NCI-H1092 (cell line): ENCODE results near the gene MYCN.

Experiments used
- DNase-seq: peaks from one replicate; lab custom pipeline; 2025; lab: John Stamatoyannopoulos, UW

MYCN gene

DNA sequence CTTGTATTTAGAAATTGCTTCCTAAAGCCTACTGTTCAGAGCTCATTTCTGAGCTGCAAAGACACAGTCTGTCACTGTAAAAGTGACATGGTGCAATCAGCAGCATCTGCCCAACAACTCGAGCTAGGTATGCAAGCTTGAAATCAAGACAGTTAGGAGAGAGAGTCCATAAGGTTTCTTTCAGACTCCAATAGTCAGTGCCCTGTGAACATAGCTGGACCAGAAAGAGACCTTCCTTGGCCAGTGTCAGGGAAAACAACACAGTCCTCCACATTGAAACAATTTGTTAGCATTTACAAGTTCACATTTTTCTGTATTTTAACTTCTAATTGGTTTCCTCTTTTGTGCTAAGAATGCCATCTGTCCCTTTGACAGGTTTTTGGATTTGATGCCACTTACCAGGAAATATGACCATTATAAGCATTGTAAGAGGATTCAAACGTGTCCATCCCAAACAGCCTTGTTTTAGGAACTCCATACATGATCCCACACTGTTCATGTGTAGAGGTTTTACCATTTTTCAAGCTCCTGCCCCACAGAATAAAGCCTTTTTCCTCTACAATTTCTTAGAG, 8.9 kb upstream of the MYCN start:
- no peak for DNase-seq

DNA sequence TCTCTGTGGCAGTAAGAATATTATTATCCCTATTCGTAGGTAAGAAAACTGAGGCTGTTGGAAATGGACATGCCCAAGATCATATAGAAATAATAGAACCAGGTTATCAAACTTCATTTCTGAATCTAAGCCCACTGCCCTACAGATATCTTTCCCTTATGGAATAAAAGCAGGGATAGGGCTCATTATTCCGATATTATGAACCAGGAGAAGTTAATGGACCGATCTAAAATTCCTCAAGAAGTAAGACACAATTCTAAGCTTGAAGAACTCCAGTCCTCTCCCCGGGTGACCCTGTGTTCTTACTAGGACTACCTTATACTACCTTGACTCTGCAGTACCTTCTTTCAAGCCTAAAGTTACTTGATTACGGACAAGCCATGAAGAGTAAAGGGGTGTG, 8.4 kb upstream of the MYCN start:
- DNase-seq, result no peak

DNA sequence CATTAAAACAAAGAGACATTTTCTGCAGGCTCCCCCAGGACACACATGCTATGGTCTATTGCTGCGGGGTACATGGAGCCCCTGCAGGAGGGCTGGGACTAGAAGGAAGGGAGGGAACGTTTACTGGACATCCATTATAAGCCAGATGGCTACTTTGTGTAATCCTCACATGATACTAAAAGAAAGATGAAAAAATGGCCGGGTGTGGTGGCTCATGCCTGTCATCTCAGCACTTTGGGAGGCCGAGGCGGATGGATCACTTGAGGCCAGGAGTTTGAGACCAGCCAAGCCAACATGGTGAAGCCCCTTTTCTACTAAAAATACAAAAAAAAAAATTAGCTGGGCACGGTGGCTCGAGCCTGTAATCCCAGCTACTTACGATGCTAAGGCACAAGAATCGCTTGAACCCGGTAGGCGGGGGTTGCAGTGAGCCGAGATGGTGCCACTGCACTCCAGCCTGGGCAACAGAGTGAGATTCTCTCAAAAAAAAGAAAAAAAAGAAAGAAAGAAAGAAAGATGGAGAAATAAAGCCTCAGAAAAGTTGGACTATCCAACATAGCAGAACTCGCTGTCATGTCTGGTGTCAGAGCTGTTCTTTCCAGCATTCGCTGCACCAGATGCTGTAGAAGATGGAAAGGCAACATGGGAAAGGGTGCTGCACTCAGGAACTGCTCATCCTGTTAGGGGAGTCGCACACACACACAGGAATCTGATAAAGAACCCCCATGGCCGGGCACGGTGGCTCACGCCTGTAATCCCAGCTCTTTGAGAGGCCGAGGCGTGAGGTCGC, 7.8 kb upstream of the MYCN start:
- DNase-seq, result no peak

DNA sequence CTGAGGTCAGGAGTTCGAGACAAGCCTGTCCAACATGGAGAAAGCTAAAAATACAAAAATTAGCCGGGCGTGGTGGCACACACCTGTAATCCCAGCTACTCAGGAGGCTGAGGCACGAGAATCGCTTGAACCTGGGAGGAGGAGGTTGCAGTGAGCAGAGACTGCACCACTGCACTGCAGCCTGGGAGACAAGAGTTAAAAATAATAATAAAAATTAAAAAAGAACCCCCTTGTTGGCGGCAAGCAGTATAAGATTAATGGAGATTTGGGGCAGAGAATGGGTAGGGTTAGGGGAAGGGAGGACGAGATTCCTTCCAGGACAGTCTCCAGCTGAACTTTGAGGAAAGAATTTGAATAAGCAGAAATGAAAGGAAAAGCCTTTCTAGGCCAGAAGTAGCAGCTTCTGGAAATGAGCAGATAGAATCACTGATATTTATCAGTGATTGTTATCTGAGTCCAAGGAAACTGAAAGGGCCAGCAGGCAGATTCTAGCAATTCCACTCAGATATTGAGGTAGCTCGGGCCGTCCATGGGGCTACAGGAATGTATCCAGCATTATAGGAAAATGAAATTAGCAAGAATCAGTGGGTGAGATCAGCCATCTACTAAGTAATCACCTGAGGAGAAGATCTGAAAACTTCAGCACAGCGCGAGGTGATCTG, 7.0 kb upstream of the MYCN start:
- DNase-seq, result no peak

DNA sequence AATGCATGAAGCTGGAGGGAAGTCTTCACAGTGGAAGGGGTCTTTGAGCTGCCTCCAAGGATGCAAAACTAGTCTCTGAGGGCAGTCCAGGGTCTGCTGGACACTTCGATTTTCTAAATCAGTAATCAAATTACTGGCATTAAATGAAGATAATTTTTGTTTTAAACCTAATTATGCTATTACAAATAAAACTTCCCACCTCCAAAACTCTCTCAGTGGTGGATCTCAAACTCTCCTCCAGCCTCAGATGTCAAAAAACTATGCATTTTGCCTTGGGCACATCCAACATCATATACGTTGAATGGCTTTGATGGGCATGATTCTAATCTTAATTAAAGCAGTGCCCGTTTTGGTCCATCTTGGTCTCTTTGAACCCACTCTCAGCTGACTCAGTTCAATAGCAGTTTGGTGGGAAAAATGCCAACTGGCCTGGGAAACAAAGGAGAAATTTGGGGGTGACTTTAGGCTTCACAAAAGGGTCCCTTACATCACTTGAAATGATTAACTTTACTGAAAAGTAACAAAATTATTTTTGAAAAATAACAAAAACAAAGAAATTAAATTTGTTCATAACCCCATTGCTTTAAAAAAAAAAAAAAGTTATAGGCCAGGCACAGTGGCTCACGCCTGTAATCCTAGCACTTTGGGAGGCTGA, 5.9 kb upstream of the MYCN start:
- no peak for DNase-seq

DNA sequence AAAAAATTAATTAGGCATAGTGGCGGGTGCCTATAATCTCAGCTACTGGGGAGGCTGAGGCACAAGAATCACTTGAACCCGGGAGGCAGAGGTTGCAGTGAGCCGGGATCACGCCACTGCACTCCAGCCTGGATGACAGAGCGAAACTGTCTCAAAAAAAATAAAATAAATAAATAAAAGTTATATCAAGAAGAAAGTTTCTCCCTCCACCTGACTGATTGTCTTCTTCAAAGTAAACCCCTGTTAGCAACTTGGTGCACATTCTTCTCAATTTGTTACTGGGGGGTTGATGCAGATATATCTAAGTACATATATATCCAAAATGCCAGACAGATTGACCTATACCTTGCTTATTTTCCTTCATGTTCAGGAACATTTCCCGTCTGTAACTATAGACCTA, 5.2 kb upstream of the MYCN start:
- no peak for DNase-seq

DNA sequence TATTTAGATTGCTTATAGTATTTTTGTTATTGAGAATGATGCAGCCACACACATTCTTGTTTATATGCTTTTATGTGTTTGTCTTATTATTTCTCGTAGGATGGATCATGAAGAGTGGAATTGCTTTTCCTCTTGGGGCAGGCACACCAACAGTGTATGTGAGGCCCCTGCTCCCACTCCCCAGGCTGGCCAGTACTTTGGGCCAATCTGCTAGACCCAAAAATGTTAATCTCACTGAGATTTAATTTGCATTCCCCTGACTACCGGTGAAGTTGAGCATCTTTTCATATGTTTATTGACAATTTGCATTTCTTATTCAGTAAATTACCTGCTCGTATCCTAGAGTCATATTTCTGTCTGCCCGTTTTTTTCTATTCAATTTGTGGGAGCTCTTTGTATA, 4.7 kb upstream of the MYCN start:
- DNase-seq, result no peak

DNA sequence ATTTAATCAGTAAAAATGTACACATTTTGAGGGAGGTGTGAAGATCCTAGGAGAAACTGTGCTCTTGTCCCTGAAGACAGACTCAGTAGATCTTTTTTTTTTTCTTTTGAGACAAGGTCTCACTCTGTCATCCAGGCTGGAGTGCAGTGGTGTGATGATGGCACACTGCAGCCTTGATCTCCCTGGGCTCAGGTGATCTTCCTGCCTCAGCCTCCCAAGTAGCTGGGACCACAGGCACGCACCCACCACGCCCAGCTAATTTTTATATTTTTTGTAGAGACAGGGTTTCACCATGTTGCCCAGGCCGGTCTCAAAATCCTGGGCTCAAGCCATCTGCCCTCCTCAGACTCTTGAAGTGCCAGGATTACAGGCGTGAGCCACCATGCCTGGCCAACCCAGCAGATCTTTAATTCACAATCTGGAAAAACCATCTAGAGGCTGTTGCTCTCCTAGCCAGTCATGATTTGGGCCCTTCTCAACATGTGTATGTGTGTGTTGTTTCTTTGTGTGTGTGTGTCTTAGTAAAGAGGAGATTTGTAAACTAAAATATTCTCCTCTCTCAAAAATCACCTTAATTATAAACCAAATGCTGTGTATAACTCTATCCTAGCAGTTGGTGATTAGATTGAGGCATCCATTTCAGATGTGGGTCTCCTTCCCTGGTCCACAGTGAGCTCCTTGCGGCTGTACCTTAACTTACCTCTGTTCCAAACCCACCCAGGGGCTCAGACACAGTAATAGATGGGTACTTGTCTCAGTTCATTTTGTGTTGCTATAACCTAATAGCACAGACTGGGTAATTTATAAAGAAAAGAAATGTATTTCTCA, 3.9 kb upstream of the MYCN start:
- DNase-seq, result no peak

DNA sequence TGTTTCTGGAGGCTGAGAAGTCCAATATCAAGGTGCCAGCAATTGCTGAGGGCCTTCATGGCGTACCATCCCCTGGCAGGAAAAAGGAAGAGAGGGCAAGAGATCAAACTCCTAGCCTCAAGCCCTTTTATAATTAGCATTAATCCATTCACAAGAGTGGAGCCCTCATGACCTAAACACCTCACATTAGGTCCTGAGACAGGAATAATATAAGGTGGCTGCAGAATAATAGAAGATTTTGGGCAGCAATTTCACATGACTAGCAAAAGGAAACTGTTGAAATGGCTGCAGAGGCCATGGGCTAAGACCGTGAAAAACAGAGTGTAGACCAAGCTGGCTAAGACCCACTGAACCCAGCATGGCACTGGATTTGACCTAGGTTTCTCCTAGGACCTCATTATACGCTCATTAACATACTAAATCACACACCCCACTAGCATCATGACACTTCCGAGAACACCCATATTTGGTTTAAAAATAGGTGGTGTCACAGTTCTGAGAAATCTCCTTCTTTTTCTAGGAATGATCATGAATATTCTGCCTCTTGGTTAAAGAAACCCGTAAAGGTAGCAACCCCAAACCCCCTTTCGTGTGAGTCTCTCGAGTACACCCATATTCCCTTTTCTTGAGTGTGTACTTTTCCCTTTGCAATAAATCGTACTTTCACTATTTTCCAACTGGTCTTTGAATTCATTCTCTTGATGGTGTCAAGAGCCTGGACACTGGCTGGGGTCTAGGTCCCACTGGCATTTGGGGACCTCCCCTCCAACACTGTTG, 3.1 kb upstream of the MYCN start:
- DNase-seq, result no peak

DNA sequence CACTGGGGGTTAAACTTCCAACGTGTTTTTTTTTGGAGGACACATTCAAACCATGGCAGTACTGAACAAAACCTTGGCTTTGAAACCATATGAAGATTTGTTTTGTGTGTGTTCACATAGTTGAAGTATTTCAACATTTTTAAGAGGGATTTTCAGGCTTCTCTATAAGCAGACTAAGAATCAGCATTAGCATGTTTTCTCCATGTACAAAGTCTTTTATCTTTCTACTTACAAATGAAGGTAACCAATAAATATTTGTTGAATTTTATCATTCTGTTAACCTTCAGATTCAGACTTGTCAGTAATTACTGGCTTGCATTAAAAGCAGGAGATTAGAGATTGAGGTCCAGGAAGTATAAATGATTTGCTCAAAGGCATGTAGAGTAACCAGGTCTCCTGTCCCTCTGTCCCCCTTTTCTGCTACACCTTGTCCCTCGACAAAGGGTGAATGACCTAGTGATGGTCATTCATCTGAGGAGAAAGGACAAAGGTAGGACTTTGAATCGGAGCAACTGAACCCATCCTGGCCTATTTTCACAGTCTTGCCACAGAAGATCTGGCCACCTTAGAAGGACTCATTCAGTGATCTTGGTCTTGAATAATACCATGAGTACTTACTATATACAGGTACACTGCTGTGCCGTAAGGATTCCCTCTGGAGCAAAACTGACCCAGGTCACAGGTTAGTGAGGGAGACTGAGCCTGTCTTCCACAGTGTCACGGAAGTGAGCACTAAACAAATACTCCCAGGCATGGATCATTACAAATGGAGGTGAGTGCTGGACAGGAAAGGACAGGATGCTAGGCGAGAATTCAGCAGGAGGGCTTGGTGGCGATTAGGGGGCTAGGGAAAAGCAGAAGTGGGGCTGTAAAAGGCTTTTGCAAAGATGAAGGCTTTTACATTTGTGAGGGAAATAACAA, 2.2 kb upstream of the MYCN start:
- DNase-seq, result no peak

DNA sequence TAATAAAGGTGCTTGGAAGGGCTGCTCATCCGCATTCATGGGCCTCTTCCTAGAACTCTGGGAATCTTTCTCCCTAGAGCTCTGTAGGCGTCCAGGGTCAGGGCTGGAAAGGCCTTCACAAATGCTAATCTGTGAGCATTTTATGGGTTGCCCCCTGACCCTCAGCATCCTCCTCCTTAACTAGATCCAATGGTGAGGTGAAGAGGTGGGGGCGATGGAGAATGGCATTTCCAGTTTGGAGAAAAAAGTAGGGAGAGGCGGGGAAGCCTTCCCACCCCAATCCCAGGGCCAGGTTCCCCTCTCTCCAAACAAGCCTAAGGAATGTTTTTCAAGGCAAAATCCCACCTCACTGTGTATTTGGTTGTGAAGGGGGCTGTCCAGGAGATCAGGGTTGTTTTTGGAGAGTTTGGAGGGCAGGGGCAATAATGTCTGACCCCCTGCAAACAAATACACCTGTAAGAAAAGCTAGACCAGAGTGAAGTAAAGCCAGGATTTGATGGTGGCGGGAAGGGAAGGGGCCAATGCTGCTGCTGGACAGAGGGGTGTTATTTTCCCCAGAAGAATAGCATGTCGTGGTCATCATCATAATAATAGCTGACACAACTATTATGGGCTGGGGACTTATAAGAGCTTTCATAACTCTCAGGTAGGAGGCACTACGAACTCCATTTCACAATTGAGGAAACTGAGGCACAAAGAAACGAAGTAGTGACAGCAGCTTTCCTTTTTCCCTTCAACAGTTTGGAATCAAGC, 1.4 kb upstream of the MYCN start:
- no peak for DNase-seq

DNA sequence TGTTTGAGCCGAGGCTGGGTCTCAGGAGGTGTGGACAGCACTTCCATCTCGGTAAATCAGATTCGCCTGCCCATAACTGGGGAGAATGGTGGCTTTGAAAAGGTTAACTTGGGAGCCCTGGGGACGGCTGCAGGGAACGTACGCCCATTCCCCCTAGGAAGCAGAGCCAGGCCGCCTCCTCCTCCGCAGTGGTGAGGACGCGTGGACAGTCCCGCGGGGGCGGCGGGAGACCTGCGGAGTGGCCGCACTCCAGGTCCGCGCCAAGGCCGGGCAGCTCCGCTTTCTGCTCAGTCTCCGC, 845 bp upstream of the MYCN start:
- DNase-seq, result no peak

DNA sequence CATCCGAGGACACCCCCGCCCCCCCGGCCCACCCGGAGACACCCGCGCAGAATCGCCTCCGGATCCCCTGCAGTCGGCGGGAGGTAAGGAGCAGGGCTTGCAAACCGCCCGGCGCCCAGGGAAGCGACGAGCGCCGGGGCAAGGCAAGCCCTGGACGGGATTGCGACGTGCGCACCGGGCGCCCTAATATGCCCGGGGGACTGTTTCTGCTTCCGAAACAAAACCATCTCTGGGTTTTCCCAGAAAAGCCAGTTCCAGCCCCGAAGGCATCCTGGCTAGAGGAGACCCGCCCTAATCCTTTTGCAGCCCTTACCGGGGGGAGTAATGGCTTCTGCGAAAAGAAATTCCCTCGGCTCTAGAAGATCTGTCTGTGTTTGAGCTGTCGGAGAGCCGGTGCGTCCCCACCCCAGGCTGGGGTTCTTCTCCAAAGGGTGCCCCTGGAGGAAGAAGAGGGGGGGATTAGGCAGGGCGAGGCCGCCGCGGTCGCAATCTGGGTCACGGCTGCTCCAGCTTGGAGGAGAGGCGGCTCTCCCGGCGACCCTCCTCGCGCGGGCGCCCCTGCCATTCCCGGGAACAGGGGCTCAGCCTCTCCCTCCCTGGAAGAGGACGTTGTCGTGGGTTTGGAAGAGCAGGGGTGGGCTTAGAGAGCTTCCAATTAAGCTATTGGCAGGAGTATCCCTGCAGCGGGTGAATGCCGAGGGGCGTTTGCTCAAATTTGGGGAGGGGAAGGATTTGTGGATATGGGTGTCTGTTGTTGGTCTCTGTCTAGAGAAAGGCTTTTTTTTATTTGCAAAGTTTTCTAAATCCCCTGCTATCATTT, 521 bp downstream of the MYCN start:
- DNase-seq, result no peak

DNA sequence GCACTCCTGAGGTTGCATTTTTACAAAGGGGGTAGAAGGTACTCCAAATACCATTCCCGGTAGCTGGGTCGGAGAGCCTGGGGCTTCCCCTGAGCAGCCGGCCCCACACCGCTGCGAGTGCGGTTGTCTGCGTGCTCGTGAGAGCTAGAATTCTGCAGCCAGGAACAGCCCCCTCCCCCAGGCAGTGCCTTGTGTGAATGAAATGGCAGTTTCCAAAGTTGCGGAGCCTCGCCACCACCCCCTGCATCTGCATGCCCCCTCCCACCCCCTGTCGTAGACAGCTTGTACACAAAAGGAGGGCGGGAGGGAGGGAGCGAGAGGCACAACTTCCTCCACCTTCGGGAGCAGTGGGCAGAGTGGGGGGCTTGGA, 1.1 kb downstream of the MYCN start:
- DNase-seq, result no peak

DNA sequence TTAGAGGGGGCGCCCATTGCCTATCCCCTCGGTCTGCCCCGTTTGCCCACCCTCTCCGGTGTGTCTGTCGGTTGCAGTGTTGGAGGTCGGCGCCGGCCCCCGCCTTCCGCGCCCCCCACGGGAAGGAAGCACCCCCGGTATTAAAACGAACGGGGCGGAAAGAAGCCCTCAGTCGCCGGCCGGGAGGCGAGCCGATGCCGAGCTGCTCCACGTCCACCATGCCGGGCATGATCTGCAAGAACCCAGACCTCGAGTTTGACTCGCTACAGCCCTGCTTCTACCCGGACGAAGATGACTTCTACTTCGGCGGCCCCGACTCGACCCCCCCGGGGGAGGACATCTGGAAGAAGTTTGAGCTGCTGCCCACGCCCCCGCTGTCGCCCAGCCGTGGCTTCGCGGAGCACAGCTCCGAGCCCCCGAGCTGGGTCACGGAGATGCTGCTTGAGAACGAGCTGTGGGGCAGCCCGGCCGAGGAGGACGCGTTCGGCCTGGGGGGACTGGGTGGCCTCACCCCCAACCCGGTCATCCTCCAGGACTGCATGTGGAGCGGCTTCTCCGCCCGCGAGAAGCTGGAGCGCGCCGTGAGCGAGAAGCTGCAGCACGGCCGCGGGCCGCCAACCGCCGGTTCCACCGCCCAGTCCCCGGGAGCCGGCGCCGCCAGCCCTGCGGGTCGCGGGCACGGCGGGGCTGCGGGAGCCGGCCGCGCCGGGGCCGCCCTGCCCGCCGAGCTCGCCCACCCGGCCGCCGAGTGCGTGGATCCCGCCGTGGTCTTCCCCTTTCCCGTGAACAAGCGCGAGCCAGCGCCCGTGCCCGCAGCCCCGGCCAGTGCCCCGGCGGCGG, 1.7 kb downstream of the MYCN start:
- no peak for DNase-seq

DNA sequence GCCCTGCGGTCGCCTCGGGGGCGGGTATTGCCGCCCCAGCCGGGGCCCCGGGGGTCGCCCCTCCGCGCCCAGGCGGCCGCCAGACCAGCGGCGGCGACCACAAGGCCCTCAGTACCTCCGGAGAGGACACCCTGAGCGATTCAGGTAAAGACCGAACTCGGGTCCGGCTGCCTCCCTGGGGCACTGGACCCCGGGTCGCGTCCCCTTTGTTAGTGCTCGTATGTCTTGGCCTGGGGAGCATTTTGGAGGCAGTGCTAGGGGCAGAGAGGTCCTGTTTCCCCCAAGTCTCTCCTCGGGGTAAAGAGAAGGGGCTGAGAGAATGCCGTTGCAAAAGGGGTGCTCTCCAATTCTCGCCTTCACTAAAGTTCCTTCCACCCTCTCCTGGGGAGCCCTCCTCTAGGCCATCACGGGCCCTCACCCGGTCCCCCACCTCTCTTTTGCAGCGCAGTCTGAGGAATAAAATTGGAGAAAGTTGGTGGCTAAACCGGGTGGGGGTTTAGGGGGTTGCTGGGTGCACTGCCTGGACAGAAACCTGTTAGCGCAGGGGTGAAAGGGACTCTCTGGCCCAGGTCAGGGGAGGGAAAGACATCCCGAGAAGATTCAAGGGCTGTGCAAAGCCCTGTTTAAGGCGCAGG, 2.5 kb downstream of the MYCN start:
- DNase-seq, result no peak
